Spleen (tissue), 11 donors: ENCODE data around the gene MAN2A2. TPM values are rescaled to one million over a fixed set of nuclear protein-coding genes. Genes with fewer than 3 reads are reported as not detected.

ENCODE experiments used
- DNase-seq: peaks from one replicate; pipeline ENCODE4 v3.0.0-alpha.2; 2020
- H3K27ac ChIP-seq, 8 donors: fragments of 200-600 bp; sonication (generic) in 7 of 8; 1 replicate in 4 of 8; 2 replicates in 4 of 8; pipeline versions ENCODE4 v1.5.0 to v1.8.0; 2016 to 2021; ENCODE audit warnings: inconsistent platforms in 4 of 8, mild to moderate bottlenecking in 4 of 8, moderate library complexity in 1 of 8
- H3K27me3 ChIP-seq, 7 donors: fragments of 200-600 bp; sonication (generic) in 6 of 7; replicated peaks in 1 of 7; 1 replicate in 4 of 7; 2 replicates in 3 of 7; pipeline versions ENCODE4 v1.5.0 to v1.8.0; 2016 to 2021; ENCODE audit warnings: inconsistent platforms in 3 of 7, mild to moderate bottlenecking in 1 of 7
- H3K36me3 ChIP-seq, 6 donors: fragments of 200-600 bp; sonication (generic) in 5 of 6; 1 replicate in 4 of 6; 2 replicates in 2 of 6; pipeline versions ENCODE4 v1.5.0 to v1.8.0; 2016 to 2021; ENCODE audit warnings: inconsistent platforms in 2 of 6
- H3K4me1 ChIP-seq, 6 donors: fragments of 200-600 bp; sonication (generic) in 5 of 6; 1 replicate in 3 of 6; 2 replicates in 3 of 6; pipeline versions ENCODE4 v1.5.0 to v1.8.0; 2016 to 2021; ENCODE audit warnings: inconsistent platforms in 3 of 6
- H3K4me3 ChIP-seq, 8 donors: fragments of 200-600 bp; sonication (generic) in 7 of 8; 1 replicate in 4 of 8; 2 replicates in 4 of 8; pipeline versions ENCODE4 v1.5.0 to v1.8.0; 2016 to 2021; ENCODE audit warnings: inconsistent platforms in 4 of 8, mild to moderate bottlenecking in 4 of 8, moderate library complexity in 2 of 8
- H3K9me3 ChIP-seq, 8 donors: fragments of 200-600 bp; sonication (generic) in 7 of 8; 1 replicate in 4 of 8; 2 replicates in 4 of 8; pipeline versions ENCODE4 v1.5.0 to v1.8.0; 2016 to 2021; ENCODE audit warnings: inconsistent platforms in 4 of 8
- CTCF ChIP-seq, 11 experiments: fragments of 200-600 bp in 7 of 11; fragments of 450-650 bp in 4 of 11; sonication (generic) in 4 of 11; IDR thresholded peaks in 8 of 11; conservative IDR thresholded peaks in 3 of 11; 1 replicate in 7 of 11; 2 replicates in 4 of 11; pipeline versions ENCODE4 v1.4.0 to v1.8.0; 2016 to 2021; ENCODE audit warnings: antibody characterized with exemption in 11 of 11, inconsistent platforms in 4 of 11, mild to moderate bottlenecking in 1 of 11
- POLR2A ChIP-seq, 3 donors: fragments of 450-650 bp; IDR thresholded peaks; one replicate each; pipeline ENCODE4 v1.5.1; 2017; ENCODE audit warnings: antibody characterized with exemption in 3 of 3, mild to moderate bottlenecking in 1 of 3
- POLR2AphosphoS5 ChIP-seq, 3 donors: sonication (generic); formaldehyde crosslinking; IDR thresholded peaks; one replicate each; pipeline ENCODE4 v1.5.1; 2017; ENCODE audit warnings: antibody characterized with exemption in 3 of 3
- WGBS, 5 donors: extraction: QIAGEN DNeasy Blood & Tissue Kit in 3 of 5; methylation state at CpG; one replicate each; pipeline versions ENCODE4 v1.1.5 to v1.1.7; 2013 to 2018; 5-methylcytosine and 5-hydroxymethylcytosine counted together
- intact Hi-C: fragments of 100-400 bp; cut with DNase I; formaldehyde crosslinking; loops from one replicate; pipeline ENCODE4 v1.15.0; 2023; ENCODE audit warnings: low total_unique reads
- polyA plus RNA-seq, 3 donors: library from polyadenylated mRNA; stranded (reverse); fragments of 200-250 nt; gene quantifications; one replicate each; pipeline ENCODE4 v1.2.1, GENCODE V29; 2013
- total RNA-seq, 7 donors: library from RNA; depleted of rRNA in 3 of 7; stranded (reverse); fragments of >200 nt in 3 of 7; fragmentation: NEBNext Ultra II Directional in 4 of 7; extraction: Animal tissue kit (Norgen Biotek cat#: 25700) in 4 of 7; gene quantifications; one replicate each; pipeline versions ENCODE4 v1.1.0 to v1.2.1, GENCODE V29; 2016 to 2021
- donor health status: healthy with polysubstance abuse.
- donor health status: DM: no; HTN: no; CAD: no; lungs with moderate emphysema.
- donor health status: DM: no; HTN: no; CAD: no.
- donor health status: Bipolar disorder and iron deficiency.
- donor health status: healthy.
- donor health status: DM: no; HTN: no; CAD: no.
- donor health status: DM: yes; HTN: yes; CAD: no.

The MAN2A2 gene
- total and polyA plus RNA-seq, 10 donors: 13.7 to 167 (median 110) TPM

- TF ChIP-seq CTCF (IDR thresholded peaks at IDR 0.05 in 8 of 11, conservative IDR thresholded peaks at IDR 0.05 in 3 of 11) (peak; percentile 59 to 97 (median 89)), POLR2AphosphoS5 (IDR thresholded peaks at IDR 0.05) (peak in 2 of 3 donors; percentile 38 to 54), POLR2A (IDR thresholded peaks at IDR 0.05) (no peak)
- DNase-seq: peak; percentile 92
- peak overlapping the region; percentile 25 to 82 (median 47) for H3K4me3 ChIP-seq
- H3K27me3 ChIP-seq: no peaks in the 10 kb centered on the region
- WGBS, 5 donors: 13 to 32% (median 22%) methylated on average over 22 to 56 of the region's 56 CpGs
- intact Hi-C loops: no loop called here
- H3K4me1 ChIP-seq: peaks cover 14 to 39% (median 30%) of the 10 kb centered on the region in 6 donors
- no peaks in the 10 kb centered on the region for H3K9me3 ChIP-seq
- peak overlapping the region in 3 of 8 donors; percentile 9 to 54 (median 26) for H3K27ac ChIP-seq
- H3K36me3 ChIP-seq: peaks cover 0 to 65% (median 42%) of the 10 kb centered on the region in 6 donors
Observed at GRCh38 chr15:90956274-90957030, 53.4 kb downstream of the MAN2A2 start.

- H3K4me3 ChIP-seq: peak overlapping the region; percentile 25 to 82 (median 47)
- peak; percentile 79 for DNase-seq
Observed at GRCh38 chr15:90957031-90957790, 54.1 kb downstream of the MAN2A2 start.

GRCh38 chr15:90957791-90958190, 54.7 kb downstream of the MAN2A2 start:
- TF ChIP-seq POLR2AphosphoS5 (IDR thresholded peaks at IDR 0.05) (no peak), CTCF (IDR thresholded peaks at IDR 0.05 in 8 of 11, conservative IDR thresholded peaks at IDR 0.05 in 3 of 11) (no peak), POLR2A (IDR thresholded peaks at IDR 0.05) (no peak)
- Histone ChIP-seq H3K36me3 (peaks cover 0 to 65% (median 39%) of the 10 kb centered on the region in 6 donors), H3K27me3 (no peaks in the 10 kb centered on the region), H3K4me1 (peaks cover 14 to 39% (median 30%) of the 10 kb centered on the region in 6 donors), H3K27ac (no peak overlapping the region), H3K9me3 (no peaks in the 10 kb centered on the region), H3K4me3 (peak overlapping the region in 2 of 8 donors; percentile 78 to 82)
- no peak for DNase-seq
- intact Hi-C loops: no loop called here
- 90 to 98% (median 96%) methylated on average over 6 of the region's 6 CpGs for WGBS, 5 donors

More at GRCh38 chr15:90957031-90957790, 54.1 kb downstream of the MAN2A2 start:
- WGBS, 5 donors: 44 to 80% (median 59%) methylated on average over 21 to 63 of the region's 63 CpGs
- H3K9me3 ChIP-seq: no peaks in the 10 kb centered on the region
- H3K36me3 ChIP-seq: peaks cover 0 to 65% (median 41%) of the 10 kb centered on the region in 6 donors
- H3K27ac ChIP-seq: peak overlapping the region in 3 of 8 donors; percentile 9 to 54 (median 26)
- peaks cover 14 to 39% (median 30%) of the 10 kb centered on the region in 6 donors for H3K4me1 ChIP-seq
- no peaks in the 10 kb centered on the region for H3K27me3 ChIP-seq
- TF ChIP-seq POLR2A (IDR thresholded peaks at IDR 0.05): no peak
- no peak for TF ChIP-seq CTCF (IDR thresholded peaks at IDR 0.05 in 8 of 11, conservative IDR thresholded peaks at IDR 0.05 in 3 of 11)
- no peak for TF ChIP-seq POLR2AphosphoS5 (IDR thresholded peaks at IDR 0.05)
- intact Hi-C loops: no loop called here
